Neural crest cell (in vitro differentiated cells): ENCODE measurements around the gene OR4N2. TPM values are rescaled to one million over a fixed set of nuclear protein-coding genes. Genes with fewer than 3 reads are reported as not detected.

ENCODE experiments used
- DNase-seq: peaks from one replicate; pipeline ENCODE4 v3.0.0; 2021; ENCODE audit warnings: low read depth, mixed read lengths, low spot score
- H3K27ac Mint-ChIP-seq: one replicate; pipeline ENCODE4 v1.8.0; 2021; ENCODE audit warnings: mild to moderate bottlenecking, mixed read lengths; ENCODE audit not compliant: unreplicated experiment
- H3K27me3 Mint-ChIP-seq: 2 replicates; pipeline ENCODE4 v1.8.0; 2021; ENCODE audit warnings: low read depth, mild to moderate bottlenecking, mixed read lengths
- H3K36me3 Mint-ChIP-seq: 2 replicates; pipeline ENCODE4 v1.8.0; 2021; ENCODE audit warnings: low read depth, mild to moderate bottlenecking, mixed read lengths
- H3K4me1 Mint-ChIP-seq: 2 replicates; pipeline ENCODE4 v1.8.0; 2021; ENCODE audit warnings: mixed read lengths
- H3K4me3 Mint-ChIP-seq: one replicate; pipeline ENCODE4 v1.8.0; 2021; ENCODE audit warnings: mild to moderate bottlenecking, mixed read lengths
- H3K9me3 Mint-ChIP-seq: 2 replicates; pipeline ENCODE4 v1.8.0; 2021; ENCODE audit warnings: mixed read lengths
- total RNA-seq: library from RNA; stranded (reverse); gene quantifications from 2 replicates; pipeline ENCODE4 v1.2.1, GENCODE V29; 2021
- TF ChIP-seq, protein P1 (sequence below): fragments of 200-600 bp; sonication (generic); conservative IDR thresholded peaks from 2 replicates; pipeline ENCODE4 v1.5.0; 2021; ENCODE audit warnings: antibody characterized with exemption, mild to moderate bottlenecking

Gene OR4N2
- total RNA-seq, 1 donor from 2014 or later, result not detected

DNA sequence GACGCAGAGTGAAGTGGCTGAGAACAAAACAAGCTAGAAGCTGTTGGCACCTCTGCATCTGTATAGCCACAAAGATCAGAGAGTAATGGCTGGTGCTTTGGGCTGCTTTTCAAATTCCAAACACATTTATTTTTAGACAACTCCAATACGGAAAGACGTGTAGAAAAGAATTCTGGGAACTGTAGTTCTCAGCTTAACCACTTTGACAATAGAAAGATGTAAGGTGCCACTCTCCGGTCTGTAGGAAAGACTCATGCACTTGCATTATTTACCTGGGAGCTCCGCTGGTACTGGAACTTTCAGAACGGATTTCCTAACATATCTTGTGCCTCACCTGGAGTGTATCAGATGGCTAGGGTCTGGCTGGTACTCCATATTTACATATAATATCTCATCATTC is 69.6 kb downstream of the OR4N2 start:
- H3K27ac Mint-ChIP-seq, result no peak overlapping the region
- no peak for DNase-seq
- TF ChIP-seq, protein P1, sequence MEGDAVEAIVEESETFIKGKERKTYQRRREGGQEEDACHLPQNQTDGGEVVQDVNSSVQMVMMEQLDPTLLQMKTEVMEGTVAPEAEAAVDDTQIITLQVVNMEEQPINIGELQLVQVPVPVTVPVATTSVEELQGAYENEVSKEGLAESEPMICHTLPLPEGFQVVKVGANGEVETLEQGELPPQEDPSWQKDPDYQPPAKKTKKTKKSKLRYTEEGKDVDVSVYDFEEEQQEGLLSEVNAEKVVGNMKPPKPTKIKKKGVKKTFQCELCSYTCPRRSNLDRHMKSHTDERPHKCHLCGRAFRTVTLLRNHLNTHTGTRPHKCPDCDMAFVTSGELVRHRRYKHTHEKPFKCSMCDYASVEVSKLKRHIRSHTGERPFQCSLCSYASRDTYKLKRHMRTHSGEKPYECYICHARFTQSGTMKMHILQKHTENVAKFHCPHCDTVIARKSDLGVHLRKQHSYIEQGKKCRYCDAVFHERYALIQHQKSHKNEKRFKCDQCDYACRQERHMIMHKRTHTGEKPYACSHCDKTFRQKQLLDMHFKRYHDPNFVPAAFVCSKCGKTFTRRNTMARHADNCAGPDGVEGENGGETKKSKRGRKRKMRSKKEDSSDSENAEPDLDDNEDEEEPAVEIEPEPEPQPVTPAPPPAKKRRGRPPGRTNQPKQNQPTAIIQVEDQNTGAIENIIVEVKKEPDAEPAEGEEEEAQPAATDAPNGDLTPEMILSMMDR, result no peak
- H3K4me1 Mint-ChIP-seq, result no peaks in the 10 kb centered on the region
- peaks cover 2% of the 10 kb centered on the region for H3K36me3 Mint-ChIP-seq
- H3K27me3 Mint-ChIP-seq, result no peaks in the 10 kb centered on the region
- H3K4me3 Mint-ChIP-seq, result no peak overlapping the region
- H3K9me3 Mint-ChIP-seq, result peaks cover 24% of the 10 kb centered on the region

DNA sequence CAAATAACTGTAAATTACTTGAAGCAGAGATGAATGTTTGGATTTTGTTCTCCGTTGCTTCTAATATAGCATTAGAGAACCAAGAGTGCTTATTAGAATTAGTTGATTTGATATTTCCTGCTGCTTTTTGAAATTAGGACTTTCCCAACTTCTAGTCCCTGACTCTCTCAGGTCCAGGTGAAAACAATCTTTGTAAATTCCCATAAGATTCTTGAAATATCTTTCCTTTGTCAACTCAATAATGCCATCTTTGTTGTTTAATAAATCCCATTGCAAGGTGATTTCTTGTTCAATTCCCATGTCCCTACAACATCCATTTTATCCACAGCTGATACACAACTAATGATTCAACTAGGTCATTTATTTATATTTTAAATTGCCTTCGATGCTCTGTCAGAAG is 71.3 kb downstream of the OR4N2 start, which contains the start of gene OR4K2:
Gene OR4K2 (plus strand): TSS at position 301 of the 400 bp plus-strand sequence. CDS start 1,126 bp downstream, outside the sequence.
- H3K9me3 Mint-ChIP-seq, result peaks cover 34% of the 10 kb centered on the region
- DNase-seq, result no peak
- H3K27ac Mint-ChIP-seq, result no peak within 1 kb of the TSS
- no peaks in the 10 kb centered on the region for H3K27me3 Mint-ChIP-seq
- H3K36me3 Mint-ChIP-seq, result peaks cover 5% of the 10 kb centered on the region
- H3K4me3 Mint-ChIP-seq, result no peak within 1 kb of the TSS
- TF ChIP-seq, protein P1, result no peak
- no peaks in the 10 kb centered on the region for H3K4me1 Mint-ChIP-seq

DNA sequence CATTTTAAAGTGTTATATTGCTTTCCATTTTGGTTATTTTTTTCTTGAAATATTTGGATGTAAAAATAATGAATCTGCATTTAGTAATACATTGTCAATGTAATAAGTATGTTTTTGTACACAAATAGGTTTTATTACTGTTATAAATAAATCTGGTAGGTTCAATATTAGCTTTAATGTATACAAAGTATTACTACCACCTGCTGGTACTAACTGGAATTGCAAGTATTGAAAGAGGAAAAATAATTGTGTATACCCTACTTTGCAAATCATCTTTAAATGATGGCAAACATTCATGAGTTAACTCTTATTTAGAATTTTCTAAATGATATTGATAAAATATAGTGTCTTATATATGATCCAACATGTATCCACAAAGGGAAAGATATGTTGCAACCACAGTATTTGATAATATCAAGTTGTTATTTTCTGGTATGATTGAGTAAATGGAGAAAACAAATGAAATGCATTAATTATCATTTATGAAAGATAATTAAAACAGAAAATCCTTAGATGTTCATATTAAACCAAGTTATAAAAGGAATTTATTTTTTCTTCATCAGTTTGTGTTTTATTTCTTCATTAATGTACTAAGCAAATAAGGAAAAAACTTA is 74.6 kb downstream of the OR4N2 start:
- no peak for DNase-seq
- H3K4me3 Mint-ChIP-seq, result no peak overlapping the region
- H3K9me3 Mint-ChIP-seq, result peaks cover 34% of the 10 kb centered on the region
- TF ChIP-seq, protein P1, result peak; percentile 73
- H3K36me3 Mint-ChIP-seq, result peaks cover 3% of the 10 kb centered on the region
- no peaks in the 10 kb centered on the region for H3K4me1 Mint-ChIP-seq
- no peak overlapping the region for H3K27ac Mint-ChIP-seq
- H3K27me3 Mint-ChIP-seq, result no peaks in the 10 kb centered on the region

Other genes starting within 250 kb of the OR4N2 start
- not detected in 2 replicates for gene OR11H2, start 89.9 kb upstream of the OR4N2 start, total RNA-seq
- not detected in 2 replicates for gene OR4Q3, start 60.2 kb upstream of the OR4N2 start, total RNA-seq
- gene OR4M1, start 30.3 kb upstream of the OR4N2 start, total RNA-seq, result not detected in 2 replicates
- gene OR4K2, start 71.4 kb downstream of the OR4N2 start, total RNA-seq, result not detected in 2 replicates
- not detected in 2 replicates for gene OR4K5, start 116.8 kb downstream of the OR4N2 start, total RNA-seq
- gene OR4K1, start 127.1 kb downstream of the OR4N2 start, total RNA-seq, result not detected in 2 replicates
- not detected in 2 replicates for gene OR4K15, start 171.8 kb downstream of the OR4N2 start, total RNA-seq
- not detected in 2 replicates for gene OR4Q2, start 198.4 kb downstream of the OR4N2 start, total RNA-seq
- not detected in 2 replicates for gene OR4K14, start 215.5 kb downstream of the OR4N2 start, total RNA-seq
- not detected in 2 replicates for gene OR4K13, start 232.3 kb downstream of the OR4N2 start, total RNA-seq